DND-41 (cell line): ENCODE data around the gene RAE1.

Source experiments
- ATAC-seq: fragments of 200-7000 bp; cut with Tn5 transposase; 3 replicates; pipeline ENCODE4 v1.9.1; 2021; ENCODE audit warnings: low read depth; ENCODE audit not compliant: insufficient read depth
- DNase-seq: peaks from one replicate; pipeline ENCODE4 v3.0.0-alpha.2; 2020
- H2AFZ ChIP-seq: 2 replicates; pipeline ENCODE4 v1.6.0; 2012; ENCODE audit warnings: low read depth, low read length
- H3K27ac ChIP-seq: 2 replicates; pipeline ENCODE4 v1.5.1; 2012; ENCODE audit warnings: low read length, inconsistent platforms
- H3K27me3 ChIP-seq: fragments of 200-600 bp; sonication (generic); 2 replicates; pipeline ENCODE4 v1.6.0; 2012; ENCODE audit warnings: low read length, mild to moderate bottlenecking, inconsistent platforms; ENCODE audit not compliant: insufficient read depth, poor library complexity
- H3K36me3 ChIP-seq: 2 replicates; pipeline ENCODE4 v1.5.1; 2012; ENCODE audit warnings: low read length, inconsistent platforms; ENCODE audit not compliant: insufficient read depth
- H3K4me1 ChIP-seq: 2 replicates; pipeline ENCODE4 v1.5.1; 2012; ENCODE audit warnings: mild to moderate bottlenecking, low read length; ENCODE audit not compliant: insufficient read depth
- H3K4me2 ChIP-seq: 2 replicates; pipeline ENCODE4 v1.6.0; 2012; ENCODE audit warnings: mild to moderate bottlenecking, moderate library complexity, low read length, inconsistent platforms; ENCODE audit not compliant: insufficient read depth
- H3K4me3 ChIP-seq, 2 experiments: fragments of 200-600 bp in 1 of 2; shearing (Covaris generic) in 1 of 2; 2 replicates each; pipeline ENCODE4 v1.5.1; 2012 to 2016; ENCODE audit warnings: inconsistent platforms in 2 of 2, low read length in 2 of 2, mild to moderate bottlenecking in 2 of 2, low read depth in 1 of 2, moderate library complexity in 1 of 2
- H3K79me2 ChIP-seq: 2 replicates; pipeline ENCODE4 v1.6.0; 2012; ENCODE audit warnings: low read length, inconsistent platforms; ENCODE audit not compliant: insufficient read depth
- H3K9ac ChIP-seq: 2 replicates; pipeline ENCODE4 v1.6.0; 2012; ENCODE audit warnings: low read depth, mild to moderate bottlenecking, inconsistent platforms, low read length, moderate library complexity
- H3K9me3 ChIP-seq: 2 replicates; pipeline ENCODE4 v1.5.1; 2012; ENCODE audit warnings: low read length, moderate library complexity, mild to moderate bottlenecking, inconsistent platforms; ENCODE audit not compliant: insufficient read depth, severe bottlenecking
- H4K20me1 ChIP-seq: 2 replicates; pipeline ENCODE4 v1.6.0; 2012; ENCODE audit warnings: low read length; ENCODE audit not compliant: insufficient read depth
- CTCF ChIP-seq: IDR thresholded peaks from 2 replicates; pipeline ENCODE4 v1.5.1; 2012; ENCODE audit warnings: borderline replicate concordance, low read length, moderate library complexity, mild to moderate bottlenecking; ENCODE audit not compliant: poor library complexity, severe bottlenecking; ENCODE audit errors: extremely low read depth
- EZH2 ChIP-seq: IDR thresholded peaks from 3 replicates; pipeline ENCODE4 v1.6.1; 2012; ENCODE audit warnings: borderline replicate concordance, low read depth, mild to moderate bottlenecking, moderate library complexity, low read length, inconsistent platforms; ENCODE audit not compliant: severe bottlenecking

RAE1 gene

GRCh38 chr20:57313230-57313629 lies 37.8 kb upstream of the RAE1 start:
- H4K20me1 ChIP-seq: 0 out of 2 replicates have a peak, but pooled peaks cover 2% of the 10 kb centered on the region
- no peaks in the 10 kb centered on the region for H3K9me3 ChIP-seq
- ATAC-seq (no peak), DNase-seq (no peak)
- no peaks in the 10 kb centered on the region for H3K79me2 ChIP-seq
- H3K4me3 ChIP-seq: no peak overlapping the region
- H3K4me2 ChIP-seq: no peak overlapping the region
- no peak overlapping the region for H3K9ac ChIP-seq
- no peak overlapping the region for H3K27ac ChIP-seq
- TF ChIP-seq CTCF: no peak
- no peak for TF ChIP-seq EZH2
- H2AFZ ChIP-seq: no peak overlapping the region
- H3K4me1 ChIP-seq: no peaks in the 10 kb centered on the region
- H3K27me3 ChIP-seq: peaks cover 49% of the 10 kb centered on the region
- H3K36me3 ChIP-seq: no peaks in the 10 kb centered on the region

GRCh38 chr20:57313951-57314350 lies 37.1 kb upstream of the RAE1 start:
- no peak overlapping the region for H3K4me3 ChIP-seq
- H3K27ac ChIP-seq: no peak overlapping the region
- no peaks in the 10 kb centered on the region for H3K79me2 ChIP-seq
- DNase-seq: no peak
- H3K4me1 ChIP-seq: no peaks in the 10 kb centered on the region
- H3K9ac ChIP-seq: no peak overlapping the region
- TF ChIP-seq EZH2 (no peak), CTCF (no peak)
- no peaks in the 10 kb centered on the region for H3K9me3 ChIP-seq
- no peak overlapping the region for H3K4me2 ChIP-seq
- ATAC-seq: no peak
- peaks cover 47% of the 10 kb centered on the region for H3K27me3 ChIP-seq
- 0 out of 2 replicates have a peak, but pooled peaks cover 2% of the 10 kb centered on the region for H4K20me1 ChIP-seq
- no peaks in the 10 kb centered on the region for H3K36me3 ChIP-seq
- no peak overlapping the region for H2AFZ ChIP-seq

- TF ChIP-seq EZH2 (no peak), CTCF (no peak)
- Histone ChIP-seq H3K9ac (no peak overlapping the region), H4K20me1 (0 out of 2 replicates have a peak, but pooled peaks cover 2% of the 10 kb centered on the region), H3K9me3 (no peaks in the 10 kb centered on the region), H3K27ac (no peak overlapping the region), H3K27me3 (peaks cover 34% of the 10 kb centered on the region), H3K36me3 (no peaks in the 10 kb centered on the region), H3K4me1 (no peaks in the 10 kb centered on the region), H2AFZ (no peak overlapping the region), H3K4me2 (no peak overlapping the region), H3K79me2 (no peaks in the 10 kb centered on the region), H3K4me3 (no peak overlapping the region)
- ATAC-seq (no peak), DNase-seq (no peak)
These were observed 35.7 kb upstream of the RAE1 start for GRCh38 chr20:57315083-57315975.
